Endothelial cell of umbilical vein (primary cell): Measurements from ENCODE around the gene NEK2. TPM values are rescaled to one million over a fixed set of nuclear protein-coding genes. Genes with fewer than 3 reads are reported as not detected.

Experiments
- BruUV-seq: library from RNA; stranded (reverse); fragments of 400-500 nt; replicated peaks from 2 replicates; lab custom pipeline; 2021; lab: Mats Ljungman, UMichigan
- CTCF ChIA-PET: fragments of 300-600, 350-600 bp; sonication (Branson Sonifier 250); formaldehyde crosslinking; loops from one replicate; lab custom pipeline; 2021; ENCODE audit warnings: antibody characterized with exemption, inconsistent platforms; lab: Charles Lee
- POLR2A ChIA-PET: fragments of 300-600, 350-600 bp; sonication (Branson Sonifier 250); formaldehyde crosslinking; loops from one replicate; lab custom pipeline; 2021; ENCODE audit warnings: antibody characterized with exemption, inconsistent platforms; lab: Charles Lee
- DNase-seq: peaks from one replicate; pipeline ENCODE4 v3.0.0-alpha.2; 2011; ENCODE audit warnings: low read depth, low spot score
- FAIRE-seq: peaks from 2 replicates; lab custom pipeline; 2011; peaks lifted over from hg19 to GRCh38; lab: Jason Lieb, UNC
- H2AFZ ChIP-seq: 2 replicates; pipeline ENCODE4 v1.6.0; 2012; ENCODE audit warnings: low read depth, low read length, control low read depth, inconsistent platforms
- H3K27ac ChIP-seq: 2 replicates; pipeline ENCODE4 v1.5.1; 2011; ENCODE audit warnings: low read depth, mild to moderate bottlenecking, control low read depth, low read length, moderate library complexity; ENCODE audit not compliant: insufficient read depth
- H3K27me3 ChIP-seq, 2 experiments: 2 replicates each; pipeline versions ENCODE4 v1.6.0 to v1.6.1; 2011; ENCODE audit warnings: low read length in 2 of 2, mixed read lengths in 1 of 2; ENCODE audit not compliant: control insufficient read depth in 2 of 2, insufficient read depth in 2 of 2
- H3K36me3 ChIP-seq, 2 experiments: 2 replicates in 1 of 2; 3 replicates in 1 of 2; pipeline ENCODE4 v1.5.1; 2011; ENCODE audit warnings: low read length in 2 of 2, mild to moderate bottlenecking in 1 of 2, moderate library complexity in 1 of 2; ENCODE audit not compliant: control insufficient read depth in 2 of 2, insufficient read depth in 2 of 2; ENCODE audit errors: extremely low read depth in 1 of 2
- H3K4me1 ChIP-seq: 3 replicates; pipeline ENCODE4 v1.5.1; 2011; ENCODE audit warnings: mild to moderate bottlenecking, low read length; ENCODE audit not compliant: control insufficient read depth, insufficient read depth; ENCODE audit errors: extremely low read depth
- H3K4me2 ChIP-seq: 2 replicates; pipeline ENCODE4 v1.6.1; 2011; ENCODE audit warnings: low read length, control low read depth, mixed read lengths; ENCODE audit not compliant: insufficient read depth
- H3K4me3 ChIP-seq, 3 experiments: fragments of 200-600 bp in 1 of 3; sonication (generic), shearing (Covaris generic) in 1 of 3; replicated peaks in 1 of 3; 2 replicates each; pipeline ENCODE4 v1.5.1; 2011 to 2016; ENCODE audit warnings: control low read depth in 3 of 3, low read length in 3 of 3, mild to moderate bottlenecking in 2 of 3, inconsistent platforms in 1 of 3, low read depth in 1 of 3, moderate library complexity in 1 of 3; ENCODE audit not compliant: insufficient read depth in 1 of 3
- H3K79me2 ChIP-seq: 2 replicates; pipeline ENCODE4 v1.6.0; 2012; ENCODE audit warnings: low read length, inconsistent platforms; ENCODE audit not compliant: control insufficient read depth, insufficient read depth
- H3K9ac ChIP-seq: replicated peaks from 2 replicates; pipeline ENCODE3; 2011; ENCODE audit warnings: low read length, control low read depth; ENCODE audit not compliant: insufficient read depth; ENCODE audit errors: extremely low read depth
- H3K9me1 ChIP-seq: replicated peaks from 3 replicates; pipeline ENCODE4 v1.6.0; 2011; ENCODE audit warnings: mild to moderate bottlenecking, low read length; ENCODE audit not compliant: control insufficient read depth, insufficient read depth; ENCODE audit errors: extremely low read depth
- H3K9me3 ChIP-seq: replicated peaks from 2 replicates; pipeline ENCODE4 v1.5.1; 2012; ENCODE audit warnings: low read length, inconsistent platforms; ENCODE audit not compliant: control insufficient read depth, insufficient read depth
- H4K20me1 ChIP-seq: replicated peaks from 2 replicates; pipeline ENCODE3; 2011; ENCODE audit warnings: mild to moderate bottlenecking, low read length; ENCODE audit not compliant: control insufficient read depth, insufficient read depth; ENCODE audit errors: extremely low read depth
- CTCF ChIP-seq, 2 donors: IDR thresholded peaks; 1 replicate in 1 of 2; 2 replicates in 1 of 2; pipeline ENCODE4 v1.5.1; 2011; ENCODE audit warnings: low read length in 2 of 2, mild to moderate bottlenecking in 2 of 2, moderate library complexity in 2 of 2, control low read depth in 1 of 2, inconsistent platforms in 1 of 2, low read depth in 1 of 2; ENCODE audit not compliant: insufficient read depth in 1 of 2; ENCODE audit errors: extremely low read depth in 1 of 2
- EZH2 ChIP-seq: IDR thresholded peaks from 2 replicates; pipeline ENCODE4 v1.6.1; 2012; ENCODE audit warnings: borderline replicate concordance, low read depth, mild to moderate bottlenecking, moderate library complexity, low read length, inconsistent platforms; ENCODE audit not compliant: severe bottlenecking
- FOS ChIP-seq: IDR thresholded peaks from 2 replicates; pipeline ENCODE4 v1.6.1; 2011; ENCODE audit warnings: mild to moderate bottlenecking, low read length, moderate library complexity, borderline replicate concordance; ENCODE audit not compliant: insufficient read depth
- GATA2 ChIP-seq: IDR thresholded peaks from 2 replicates; pipeline ENCODE4 v1.7.0; 2011; ENCODE audit warnings: low read depth, mild to moderate bottlenecking, moderate library complexity, mixed read lengths, low read length; ENCODE audit not compliant: insufficient read length, insufficient read depth
- JUN ChIP-seq: IDR thresholded peaks from 2 replicates; pipeline ENCODE4 v1.6.1; 2011; ENCODE audit warnings: borderline replicate concordance, low read depth; ENCODE audit not compliant: insufficient read length, insufficient read depth
- MAX ChIP-seq: IDR thresholded peaks from 2 replicates; pipeline ENCODE4 v1.6.1; 2011; ENCODE audit not compliant: insufficient read depth, insufficient read length
- MYC ChIP-seq: IDR thresholded peaks from one replicate; pipeline ENCODE4 v1.6.1; 2011; ENCODE audit warnings: mild to moderate bottlenecking, low read depth, low read length
- POLR2A ChIP-seq: IDR thresholded peaks from 2 replicates; pipeline ENCODE4 v1.6.1; 2012; ENCODE audit warnings: low read depth, mild to moderate bottlenecking, control low read depth, low read length
- POLR2AphosphoS5 ChIP-seq: IDR thresholded peaks from 2 replicates; pipeline ENCODE4 v1.6.1; 2012; ENCODE audit warnings: low read depth, mild to moderate bottlenecking, control low read depth, low read length, moderate library complexity; ENCODE audit not compliant: insufficient read depth
- dilution Hi-C: fragments of 300-500 bp; cut with MboI; formaldehyde crosslinking; loops from one replicate; pipeline ENCODE4 v1.15.0; 2019; ENCODE audit warnings: low sequenced_read_pairs; ENCODE audit not compliant: extremely low pct_ligation_motif_present
- intact Hi-C: fragments of 100-400 bp; cut with micrococcal nuclease; formaldehyde crosslinking; loops from one replicate; pipeline ENCODE4 v1.10.0; 2022
- polyA plus RNA-seq, 4 experiments: library from polyadenylated mRNA; depleted of rRNA in 3 of 4; stranded (reverse) in 3 of 4; unstranded in 1 of 4; fragments of >200 nt; gene quantifications; 2 replicates each; pipeline versions ENCODE4 v1.2.1 to v1.2.3, GENCODE V29; 2011 to 2012; ENCODE audit warnings: missing spikeins in 1 of 4
- total RNA-seq: library from RNA; stranded (reverse); gene quantifications from 2 replicates; pipeline ENCODE4 v1.2.3, GENCODE V29; 2021

Gene NEK2
- total and polyA plus RNA-seq, 2 donors (not counting 3 experiments of a cell fraction or from before 2014, with no cell fraction given), result 6.6 to 19.0 TPM

- ChIA-PET POLR2A (no interaction called here), CTCF (no interaction called here)
- Histone ChIP-seq H3K36me3 (no peaks in the 10 kb centered on the region), H4K20me1 (no peaks in the 10 kb centered on the region), H3K9me1 (no peaks in the 10 kb centered on the region), H3K9ac (no peak overlapping the region), H3K27ac (no peak overlapping the region), H3K79me2 (no peaks in the 10 kb centered on the region), H3K9me3 (no peaks in the 10 kb centered on the region), H3K27me3 (no peaks in the 10 kb centered on the region), H3K4me2 (no peak overlapping the region), H2AFZ (no peak overlapping the region), H3K4me3 (no peak overlapping the region), H3K4me1 (peaks cover 2% of the 10 kb centered on the region)
- TF ChIP-seq FOS (no peak), POLR2A (no peak), JUN (no peak), GATA2 (no peak), CTCF (IDR thresholded peaks at IDR 0.05; ENCODE audit: extremely low read depth in 1 of 2, insufficient read depth in 1 of 2, low read depth in 1 of 2, low read length in 2 of 2) (no peak), MYC (no peak), POLR2AphosphoS5 (no peak), MAX (no peak), EZH2 (no peak)
- no peak for FAIRE-seq
- dilution Hi-C loops, result no loop called here
- no peak for DNase-seq
- BruUV-seq, result no TSS peak
- intact Hi-C loops, result no loop called here
These were observed 55.3 kb downstream of the NEK2 start for GRCh38 chr1:211620097-211620496.
